Astrocyte of the spinal cord (primary cell): Measurements from ENCODE around the gene PDHB.

Experiments
- DNase-seq: peaks from one replicate; pipeline ENCODE4 v3.0.0; 2011; ENCODE audit warnings: low read depth, low spot score
- H3K4me3 ChIP-seq: 2 replicates; pipeline ENCODE4 v1.5.1; 2011; ENCODE audit warnings: low read depth, mild to moderate bottlenecking, low read length, moderate library complexity
- CTCF ChIP-seq: IDR thresholded peaks from 2 replicates; pipeline ENCODE4 v1.5.1; 2012; ENCODE audit warnings: low read depth, mild to moderate bottlenecking, low read length, inconsistent platforms
- in situ Hi-C: cut with HindIII; loops from 2 replicates; pipeline ENCODE4 v1.10.0; 2017; ENCODE audit warnings: low sequenced_read_pairs

PDHB gene

GRCh38 chr3:58417075-58417474 lies 16.6 kb downstream of the PDHB start:
- in situ Hi-C loops = no loop called here
- no peak for TF ChIP-seq CTCF
- no peak overlapping the region for H3K4me3 ChIP-seq
- DNase-seq = no peak

- no peak for DNase-seq
- no peak for TF ChIP-seq CTCF
- no peak overlapping the region for H3K4me3 ChIP-seq
- in situ Hi-C loops = no loop called here
Observed at GRCh38 chr3:58416191-58416590, 17.4 kb downstream of the PDHB start.

GRCh38 chr3:58414538-58415197 lies 19.0 kb downstream of the PDHB start:
- H3K4me3 ChIP-seq = no peak overlapping the region
- peak; percentile 80 for TF ChIP-seq CTCF
- DNase-seq = peak; percentile 67
- in situ Hi-C loops = no loop called here

GRCh38 chr3:58411851-58412830 lies 21.5 kb downstream of the PDHB start:
- in situ Hi-C loops = no loop called here
- no peak for DNase-seq
- no peak overlapping the region for H3K4me3 ChIP-seq
- no peak for TF ChIP-seq CTCF

GRCh38 chr3:58411036-58411435 lies 22.6 kb downstream of the PDHB start:
- in situ Hi-C loops = no loop called here
- TF ChIP-seq CTCF = no peak
- H3K4me3 ChIP-seq = no peak overlapping the region
- DNase-seq = no peak

GRCh38 chr3:58409663-58410062 lies 24.0 kb downstream of the PDHB start:
- in situ Hi-C loops = no loop called here
- DNase-seq = no peak
- TF ChIP-seq CTCF = no peak
- no peak overlapping the region for H3K4me3 ChIP-seq
